GM18951 (cell line): ENCODE results near the gene STK10.
"Not testable (repeated sequence)": the region's sequence is repeated elsewhere in the genome, so short reads cannot be mapped to it uniquely, and the experiment has no call there.

Experiments used
- POLR2A ChIP-seq: IDR thresholded peaks from 4 replicates; pipeline ENCODE4 v1.6.1; 2011; ENCODE audit warnings: mild to moderate bottlenecking; ENCODE audit not compliant: insufficient read length, insufficient read depth; ENCODE audit errors: extremely low read depth
- in situ Hi-C: fragments of 300-500 bp; cut with MboI; formaldehyde crosslinking; loops from one replicate; pipeline ENCODE4 v1.12.0; 2022; ENCODE audit warnings: low sequenced_read_pairs, mixed read lengths, inconsistent platforms; ENCODE audit not compliant: unreplicated experiment

STK10 gene

DNA sequence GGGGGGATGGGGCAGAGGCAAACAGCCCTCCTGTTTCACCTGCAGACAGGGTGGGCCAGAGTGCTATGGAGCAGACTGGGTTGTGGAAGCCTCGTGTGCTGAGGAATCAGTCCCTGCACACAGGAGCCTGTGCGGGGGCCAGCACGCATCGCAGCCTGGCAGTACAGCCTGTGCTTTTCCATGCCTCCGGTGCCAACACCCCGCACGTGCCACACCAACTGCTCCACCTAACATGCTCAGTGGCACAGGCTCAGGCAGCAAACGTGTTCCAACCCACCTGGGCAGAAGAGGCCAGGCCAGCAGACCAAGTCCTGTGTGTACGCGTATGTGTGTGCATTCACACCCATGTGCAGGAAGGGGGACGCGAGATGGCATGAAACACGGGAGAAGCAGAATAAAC is 144.2 kb downstream of the STK10 start:
- in situ Hi-C loops = loop anchor here (25.0 kb wide), 1 partner anchor 632 kb away; the partner anchor contains the start of gene FGF18
- no peak for TF ChIP-seq POLR2A

DNA sequence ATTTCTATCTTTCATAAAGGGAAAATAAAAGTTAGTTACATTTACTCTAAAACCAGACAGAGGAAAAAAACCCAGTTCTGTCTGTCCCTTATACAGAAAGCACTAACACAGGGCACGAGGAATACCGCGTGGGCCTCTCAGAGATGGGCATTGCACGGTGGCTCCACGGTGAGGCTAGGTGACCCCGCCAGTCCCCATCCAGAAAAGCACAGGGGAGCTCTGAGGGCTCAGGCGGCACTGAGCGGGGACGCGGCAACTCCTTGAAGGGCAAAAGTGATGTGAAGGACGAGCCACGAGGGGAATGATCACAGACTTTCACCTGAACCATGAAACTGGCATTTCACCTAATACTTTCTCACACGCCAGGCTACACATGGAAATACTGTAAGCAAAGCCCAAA is 145.8 kb downstream of the STK10 start:
- TF ChIP-seq POLR2A = no peak
- in situ Hi-C loops = loop anchor here (25.0 kb wide), 1 partner anchor 630 kb away; the partner anchor contains the start of gene FGF18

GRCh38 chr5:172038167-172038566 is 149.9 kb downstream of the STK10 start:
- TF ChIP-seq POLR2A = no peak
- in situ Hi-C loops = loop anchor here (25.0 kb wide), 1 partner anchor 626 kb away; the partner anchor contains the start of gene FGF18

DNA sequence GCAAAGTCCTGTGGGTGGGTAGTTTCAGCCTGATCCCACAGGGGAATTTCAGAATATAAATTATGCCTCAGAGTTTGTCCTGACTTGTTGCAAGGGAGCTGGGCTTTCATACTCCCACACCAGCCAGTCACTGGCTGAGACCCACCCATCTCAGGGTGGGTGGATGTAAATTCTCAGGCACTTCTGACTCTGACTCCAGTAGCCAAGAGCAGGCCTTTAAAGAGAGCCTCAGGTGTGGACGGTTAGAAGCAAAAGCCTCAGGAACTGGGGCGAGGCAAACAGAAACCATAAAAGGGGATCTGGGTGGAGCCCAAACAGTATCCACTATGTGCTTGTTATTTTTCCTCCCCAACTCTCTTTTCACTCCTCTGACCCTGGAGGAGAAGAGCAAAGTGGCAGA is 153.0 kb downstream of the STK10 start:
- no peak for TF ChIP-seq POLR2A
- in situ Hi-C loops = loop anchor here (25.0 kb wide), 1 partner anchor 623 kb away; the partner anchor contains the start of gene FGF18

GRCh38 chr5:172031894-172032461 is 156.0 kb downstream of the STK10 start:
- no peak for TF ChIP-seq POLR2A
- in situ Hi-C loops = loop anchor here (25.0 kb wide), 1 partner anchor 620 kb away; the partner anchor contains the start of gene FGF18

DNA sequence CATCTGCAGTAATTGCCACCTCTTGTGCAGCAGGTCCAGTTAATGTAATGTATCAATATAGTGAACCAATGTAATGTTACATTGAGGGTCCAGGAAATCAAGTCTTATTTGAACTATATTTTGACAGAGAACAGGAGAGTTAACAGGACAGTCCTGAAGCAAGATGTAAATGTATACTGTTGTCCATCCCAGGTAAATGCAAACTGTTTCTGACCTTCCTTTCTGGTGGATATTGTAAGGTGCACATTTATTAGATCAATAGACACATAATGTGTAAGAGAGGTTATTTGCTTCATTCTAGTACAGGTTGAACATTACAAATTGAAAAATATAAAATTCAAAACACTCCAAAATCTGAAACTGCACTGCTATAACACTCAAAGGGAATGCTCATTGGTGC is 158.1 kb downstream of the STK10 start:
- in situ Hi-C loops = loop anchor here (25.0 kb wide), 1 partner anchor 618 kb away; the partner anchor contains the start of gene FGF18

DNA sequence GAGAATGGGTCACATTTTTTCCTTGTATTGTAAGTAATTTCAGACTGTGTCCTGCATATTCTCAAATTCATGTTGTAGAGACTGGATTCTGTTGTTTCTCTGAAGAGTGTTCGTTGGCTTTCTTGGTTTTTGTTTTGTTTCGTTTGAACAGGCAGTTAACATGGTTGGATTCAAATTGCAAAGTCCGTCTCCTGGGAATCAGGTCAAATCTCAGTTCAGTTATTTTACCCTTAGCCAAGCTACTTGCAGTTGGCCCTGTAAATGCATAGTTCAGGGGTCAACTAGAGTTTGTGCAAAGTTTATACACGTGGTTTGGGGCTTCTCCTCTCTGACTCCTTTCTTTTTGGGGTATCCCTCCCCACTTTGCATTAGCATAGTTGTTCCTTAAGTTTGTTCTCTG is 159.9 kb downstream of the STK10 start:
- in situ Hi-C loops = loop anchor here (25.0 kb wide), 1 partner anchor 616 kb away; the partner anchor contains the start of gene FGF18
- no peak for TF ChIP-seq POLR2A

More for the DNA sequence above, 158.1 kb downstream of the STK10 start:
- no peak for TF ChIP-seq POLR2A

GRCh38 chr5:172020110-172020786 is 167.8 kb downstream of the STK10 start:
- in situ Hi-C loops = not testable (repeated sequence)

DNA sequence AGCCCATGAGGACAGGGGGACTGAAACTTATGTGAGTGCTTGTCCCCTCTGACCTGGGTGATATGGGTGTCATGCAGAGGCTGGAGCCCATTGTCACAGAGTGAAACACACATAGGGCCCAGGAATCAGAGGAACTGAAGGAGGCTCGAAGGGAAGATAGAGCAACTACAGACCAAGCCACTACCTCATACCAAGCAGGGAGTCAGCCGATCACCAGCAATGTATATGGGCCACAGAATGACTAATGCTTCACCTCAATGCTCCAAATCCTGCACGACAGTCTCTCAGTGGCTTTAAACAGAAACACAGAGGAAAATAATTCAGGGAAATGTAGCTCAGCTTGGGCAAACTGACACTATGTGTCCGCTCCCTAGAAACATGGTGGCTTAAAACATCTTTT is 172.7 kb downstream of the STK10 start:
- in situ Hi-C loops = no loop called here
- TF ChIP-seq POLR2A = no peak

DNA sequence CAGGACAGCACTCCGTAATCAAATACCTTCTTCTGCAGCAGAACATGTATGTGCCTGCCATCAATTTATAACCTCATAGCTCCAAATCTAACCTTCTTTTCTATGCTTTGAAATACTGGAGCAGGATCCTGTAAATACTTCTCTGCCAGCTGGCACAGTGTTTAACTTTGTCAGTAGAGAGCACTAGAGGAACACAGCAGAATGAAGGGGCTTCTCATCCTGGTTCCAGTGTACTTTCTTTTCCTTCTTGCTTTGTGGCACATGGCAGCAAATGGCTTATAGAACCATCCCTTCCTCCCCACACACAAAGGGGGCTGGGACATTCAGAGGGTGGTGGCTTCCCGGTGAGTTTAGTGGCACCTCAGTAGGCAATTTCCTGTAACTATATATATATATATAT is 177.7 kb downstream of the STK10 start:
- in situ Hi-C loops = no loop called here

GRCh38 chr5:172009536-172010270 is 178.3 kb downstream of the STK10 start:
- no peak for TF ChIP-seq POLR2A
- in situ Hi-C loops = no loop called here

More for the DNA sequence above, 177.7 kb downstream of the STK10 start:
- no peak for TF ChIP-seq POLR2A

- in situ Hi-C loops = no loop called here
- TF ChIP-seq POLR2A = no peak
Observed at GRCh38 chr5:172008689-172009141, 179.3 kb downstream of the STK10 start.

DNA sequence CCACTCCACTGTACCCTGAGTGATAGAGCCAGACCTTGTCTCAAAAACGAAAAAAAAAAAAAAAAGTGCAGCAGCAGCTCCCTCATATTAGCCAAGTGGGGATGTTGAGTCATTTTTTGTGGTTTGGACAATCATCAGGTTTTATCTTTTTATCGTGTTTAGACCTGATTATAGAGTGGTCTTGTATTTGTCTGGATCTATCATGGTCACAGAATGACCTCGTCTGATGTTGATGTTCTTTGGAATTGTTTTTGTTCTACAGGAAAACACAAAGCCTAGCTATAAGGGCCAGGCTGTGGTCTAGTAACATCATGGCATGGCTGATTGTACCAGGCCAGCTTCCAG is 179.9 kb downstream of the STK10 start:
- TF ChIP-seq POLR2A = no peak
- in situ Hi-C loops = no loop called here
